SIG-M5 treated with dmso at 0.1 percent for 504 hours (cell line): ENCODE results near the gene CDR2.
A peak's percentile ranks its signal among the peaks of the same experiment; 100 is the strongest.
"Not testable (repeated sequence)": the region's sequence is repeated elsewhere in the genome, so short reads cannot be mapped to it uniquely, and the experiment has no call there.

Source experiments
- DNase-seq: peaks from one replicate; lab custom pipeline; 2025; ENCODE audit not compliant: unreplicated experiment; lab: John Stamatoyannopoulos, UW

CDR2 gene

DNA sequence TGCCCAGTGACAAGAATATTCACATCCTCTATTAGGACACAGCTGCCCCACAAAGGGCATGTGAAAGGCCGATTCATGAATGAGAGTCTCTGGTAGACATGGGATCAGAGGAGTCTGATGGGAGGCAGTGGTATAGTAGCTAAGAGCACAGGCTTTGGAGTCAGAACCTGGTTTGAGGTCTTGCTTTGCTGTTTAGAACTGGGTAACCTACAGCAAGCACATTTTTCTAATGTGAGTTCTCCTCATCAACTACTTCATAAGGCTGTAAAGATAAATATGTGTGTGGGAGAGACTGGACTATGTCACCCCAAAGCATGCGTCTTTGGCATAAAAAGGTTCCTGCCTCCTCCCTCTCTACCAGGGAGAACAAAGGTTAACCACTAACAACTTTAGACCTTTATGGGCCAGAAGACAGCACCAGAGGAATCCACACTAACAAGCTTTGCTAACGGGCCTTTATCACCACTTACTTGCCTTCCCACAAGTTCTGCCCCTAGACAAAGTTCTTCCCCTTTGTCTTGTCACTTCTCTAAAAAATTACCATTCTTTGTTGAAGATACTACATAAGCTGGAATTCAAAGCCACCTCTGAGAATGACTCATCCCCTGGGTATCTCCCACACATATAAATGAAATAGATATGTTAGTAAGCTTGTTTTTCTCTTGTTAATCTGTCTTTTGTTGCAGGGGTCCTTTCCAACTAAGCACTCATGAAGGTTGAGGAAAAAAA lies 21.1 kb downstream of the CDR2 start:
- DNase-seq: peak; percentile 93

DNA sequence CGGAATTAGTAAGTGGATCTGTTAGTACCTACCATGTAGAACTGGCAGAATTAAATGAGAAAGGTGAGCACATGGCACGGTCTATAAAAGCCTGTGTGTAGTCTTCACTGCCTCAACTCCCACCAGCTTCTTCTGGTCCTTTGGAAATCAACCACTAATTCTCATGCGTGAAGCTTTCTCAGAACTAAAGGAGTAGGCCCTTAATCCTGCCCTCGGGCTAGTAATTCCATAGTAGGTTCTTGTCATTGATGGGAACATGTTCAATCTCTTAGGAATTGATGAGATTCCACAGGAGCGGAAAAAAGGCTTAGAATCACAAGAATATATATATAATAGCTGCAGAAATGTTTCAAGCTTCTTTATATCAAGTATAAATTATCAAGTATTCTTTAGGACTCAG lies 21.7 kb downstream of the CDR2 start:
- DNase-seq: no peak

DNA sequence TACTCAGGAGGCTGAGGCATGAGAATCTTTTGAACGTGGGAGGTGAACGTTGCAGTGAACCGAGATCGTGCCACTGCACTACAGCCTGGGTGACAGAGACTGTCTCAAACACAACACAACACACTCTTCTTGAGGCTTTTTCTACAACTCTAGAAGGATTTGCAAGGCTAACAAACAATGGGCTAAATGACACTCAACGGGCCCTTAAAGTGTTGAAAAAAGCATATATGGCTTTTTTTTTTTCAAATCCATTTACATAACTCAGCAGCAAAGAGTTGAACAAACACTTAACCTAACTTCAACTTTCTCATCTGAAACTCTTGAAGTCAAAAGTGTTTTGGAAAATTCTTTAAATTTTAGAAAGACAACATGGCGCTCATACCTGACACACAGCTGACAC lies 22.3 kb downstream of the CDR2 start:
- DNase-seq: no peak

DNA sequence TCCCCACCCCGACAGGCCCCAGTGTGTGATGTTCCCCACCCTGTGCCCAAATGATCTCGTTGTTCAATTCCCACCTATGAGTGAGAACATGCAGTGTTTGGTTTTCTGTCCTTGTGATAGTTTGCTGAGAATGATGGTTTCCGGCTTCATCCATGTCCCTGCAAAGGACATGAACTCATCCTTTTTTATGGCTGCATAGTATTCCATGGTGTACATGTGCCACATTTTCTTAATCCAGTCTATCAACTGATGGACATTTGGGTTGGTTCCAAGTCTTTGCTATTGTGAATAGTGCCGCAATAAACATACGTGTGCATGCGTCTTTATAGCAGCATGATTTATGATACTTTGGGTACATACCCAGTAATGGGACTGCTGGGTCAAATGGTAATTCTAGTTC lies 23.4 kb downstream of the CDR2 start:
- not testable (repeated sequence) for DNase-seq

DNA sequence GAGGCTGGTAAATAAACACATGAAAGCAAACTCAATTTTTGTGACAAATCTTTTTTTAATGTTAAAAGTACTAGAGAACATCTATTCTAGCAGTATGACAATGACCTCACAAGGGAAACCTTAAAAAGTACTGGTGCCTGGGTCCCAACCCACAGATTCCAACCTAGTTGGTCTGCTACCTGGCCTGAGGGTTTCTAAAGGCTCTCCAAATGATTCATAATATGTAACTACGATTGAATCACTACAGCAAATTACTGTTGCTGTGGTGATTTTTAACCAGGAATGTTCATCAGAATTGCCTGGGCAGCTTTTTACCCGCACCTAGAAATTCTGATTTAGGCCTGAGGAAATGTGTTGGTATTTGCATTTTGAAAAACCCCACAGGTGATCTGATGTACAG lies 26.1 kb downstream of the CDR2 start:
- DNase-seq: no peak

DNA sequence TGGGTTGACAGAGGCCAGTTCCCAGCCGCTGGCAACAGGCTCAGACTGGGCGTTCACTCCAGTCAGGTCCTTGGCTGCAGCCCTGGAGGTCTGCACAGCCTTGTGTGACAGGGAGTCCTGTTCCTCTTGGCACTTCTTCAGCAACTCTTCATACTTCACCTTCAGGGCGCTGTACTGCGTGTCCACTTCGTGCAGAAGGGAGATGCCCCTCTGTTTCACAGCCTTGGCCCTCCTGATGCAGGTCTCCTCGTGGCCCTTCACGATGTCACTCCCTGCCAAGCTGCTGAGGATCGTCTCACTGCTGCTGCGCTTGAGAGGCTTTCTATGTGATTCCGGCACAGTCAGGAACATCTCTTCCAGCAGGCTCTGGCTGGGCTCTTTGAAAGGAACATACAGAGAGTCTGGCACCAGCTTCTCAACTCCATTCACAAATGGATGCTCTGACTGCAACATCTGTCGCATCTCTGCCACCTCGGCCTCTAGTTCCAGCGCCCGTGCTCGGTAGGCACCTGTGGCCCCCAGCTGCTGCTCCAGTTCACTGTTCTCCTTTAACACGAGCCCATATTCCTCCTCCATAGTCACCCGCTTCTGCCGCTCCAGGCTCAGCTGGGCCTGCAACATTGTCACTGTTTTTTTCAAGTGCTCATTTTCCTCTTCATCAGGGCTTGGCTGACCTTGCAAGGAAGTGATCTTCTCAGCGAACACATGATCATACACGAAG lies 27.2 kb downstream of the CDR2 start:
- no peak for DNase-seq

DNA sequence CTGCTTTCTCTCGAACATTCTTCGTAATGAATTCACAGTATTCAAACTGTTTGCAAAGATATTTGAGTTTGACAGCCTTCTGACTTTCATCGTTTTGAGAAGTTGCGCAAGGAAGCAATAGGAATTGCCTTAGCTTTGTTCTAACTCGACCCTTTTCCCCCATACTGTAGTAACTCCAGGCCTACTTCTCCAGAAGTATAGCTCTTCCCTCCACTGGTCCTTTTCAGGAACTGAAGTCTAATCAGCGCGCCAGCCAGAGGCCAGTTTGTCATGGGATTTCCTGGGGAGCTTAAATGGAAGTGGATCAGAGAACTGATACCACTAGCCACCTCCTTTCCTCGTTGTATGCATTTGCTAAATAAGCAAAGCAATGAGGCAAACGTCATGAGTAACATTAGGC lies 27.9 kb downstream of the CDR2 start:
- DNase-seq: no peak

DNA sequence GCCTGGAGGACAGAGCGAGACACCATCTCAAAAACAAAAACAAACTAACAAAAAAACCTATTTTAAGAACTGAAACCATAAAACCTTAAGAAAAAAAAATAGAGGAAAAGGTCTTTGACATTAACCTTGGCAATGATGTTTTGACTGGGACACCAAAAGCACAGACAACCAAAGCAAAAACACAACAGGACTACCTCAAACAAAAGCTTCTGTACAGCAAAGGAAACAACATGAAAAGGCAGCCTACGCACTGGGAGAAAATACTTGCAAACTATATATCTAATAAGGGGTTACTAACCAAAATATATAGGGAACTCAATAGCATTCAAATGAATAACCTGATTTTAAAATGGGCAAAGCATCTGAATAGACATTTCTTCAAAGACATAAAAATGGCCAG lies 32.3 kb downstream of the CDR2 start:
- no peak for DNase-seq

DNA sequence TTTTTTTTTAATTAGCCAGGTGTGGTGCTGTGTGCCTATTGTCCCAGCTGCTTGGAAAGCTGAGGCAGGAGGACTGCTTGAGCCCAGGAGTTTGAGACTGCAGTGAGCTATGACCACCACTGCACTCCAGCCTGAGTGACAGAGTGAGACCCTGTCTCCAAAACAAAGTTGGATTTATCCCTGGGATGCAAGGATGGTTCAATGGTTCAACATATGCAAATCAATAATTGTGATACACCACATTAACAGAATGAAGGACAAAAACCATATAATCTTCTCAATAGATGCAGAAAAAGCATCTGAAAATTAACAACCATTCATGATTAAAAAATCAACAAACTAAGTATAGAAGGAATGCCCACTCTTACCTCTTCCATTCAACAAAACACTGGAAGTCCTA lies 33.5 kb downstream of the CDR2 start:
- DNase-seq: no peak

DNA sequence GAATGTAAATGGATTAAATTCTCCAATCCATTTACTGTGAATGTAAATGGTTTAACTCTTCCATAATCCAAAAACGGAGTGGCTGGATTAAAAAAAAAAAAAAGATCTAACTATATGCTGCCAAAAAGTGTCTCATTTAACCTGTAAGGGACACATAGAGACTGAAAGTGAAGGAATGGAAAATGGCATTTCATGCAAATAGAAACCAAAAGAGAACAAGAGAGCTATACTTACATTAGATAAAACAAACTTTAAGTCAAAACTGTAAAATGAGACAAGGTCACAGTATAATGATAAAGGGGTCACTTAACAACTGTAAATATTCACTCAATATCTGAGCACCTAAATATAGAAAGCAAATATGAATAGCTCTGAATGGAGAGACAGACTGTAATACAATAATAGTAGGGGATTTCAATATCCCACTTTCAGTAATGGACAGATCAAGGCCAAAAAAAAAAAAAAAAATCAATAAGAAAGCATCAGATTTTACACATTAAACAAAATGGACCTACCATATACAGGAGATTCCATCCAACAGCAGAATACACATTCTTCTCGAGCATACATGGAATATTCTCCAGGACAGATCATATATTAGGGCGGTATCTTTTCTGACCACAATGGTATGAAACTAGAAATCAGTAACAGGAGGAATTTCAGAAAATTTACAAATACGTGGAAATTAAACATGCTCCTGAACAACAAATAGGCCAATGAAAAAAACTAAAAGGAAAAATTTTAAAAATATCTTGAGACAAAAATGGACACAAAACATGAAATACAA lies 36.4 kb downstream of the CDR2 start:
- DNase-seq: no peak

DNA sequence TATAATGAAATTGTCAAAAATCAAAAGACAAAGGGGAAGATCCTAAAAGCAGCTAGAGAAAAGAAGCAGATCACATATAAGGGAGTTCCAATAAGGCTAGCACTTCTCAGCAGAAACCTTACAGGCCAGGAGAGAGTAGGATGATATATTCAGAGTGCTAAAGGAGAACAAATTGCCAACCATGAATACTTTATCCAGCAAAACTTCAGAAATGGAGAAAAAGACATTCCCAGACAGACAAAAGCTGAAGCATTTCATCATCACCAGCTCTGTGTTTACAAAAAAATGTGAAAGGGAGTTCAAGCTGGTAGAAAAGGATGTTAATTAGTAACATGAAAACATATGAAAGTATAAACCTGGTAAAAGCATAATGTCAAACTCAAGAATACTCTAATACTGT lies 37.4 kb downstream of the CDR2 start:
- DNase-seq: no peak

DNA sequence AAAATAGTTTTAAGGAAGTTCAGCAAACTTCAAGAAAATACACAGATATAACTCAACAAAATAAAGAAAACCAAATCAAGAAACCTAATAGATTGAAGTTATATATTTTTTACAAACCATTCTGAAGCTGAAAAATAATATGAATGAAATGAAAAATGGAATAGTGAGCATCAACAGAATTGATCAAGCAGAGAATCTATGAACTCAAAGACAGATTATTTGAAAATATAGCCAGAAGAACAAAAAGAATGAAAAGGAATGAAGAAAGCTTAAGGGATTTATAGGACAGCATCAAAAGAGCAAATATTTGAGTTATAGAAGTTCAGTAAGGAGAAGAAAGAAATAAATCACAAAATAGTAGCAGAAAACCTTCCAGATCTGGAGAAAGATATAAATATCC lies 37.8 kb downstream of the CDR2 start:
- DNase-seq: no peak

DNA sequence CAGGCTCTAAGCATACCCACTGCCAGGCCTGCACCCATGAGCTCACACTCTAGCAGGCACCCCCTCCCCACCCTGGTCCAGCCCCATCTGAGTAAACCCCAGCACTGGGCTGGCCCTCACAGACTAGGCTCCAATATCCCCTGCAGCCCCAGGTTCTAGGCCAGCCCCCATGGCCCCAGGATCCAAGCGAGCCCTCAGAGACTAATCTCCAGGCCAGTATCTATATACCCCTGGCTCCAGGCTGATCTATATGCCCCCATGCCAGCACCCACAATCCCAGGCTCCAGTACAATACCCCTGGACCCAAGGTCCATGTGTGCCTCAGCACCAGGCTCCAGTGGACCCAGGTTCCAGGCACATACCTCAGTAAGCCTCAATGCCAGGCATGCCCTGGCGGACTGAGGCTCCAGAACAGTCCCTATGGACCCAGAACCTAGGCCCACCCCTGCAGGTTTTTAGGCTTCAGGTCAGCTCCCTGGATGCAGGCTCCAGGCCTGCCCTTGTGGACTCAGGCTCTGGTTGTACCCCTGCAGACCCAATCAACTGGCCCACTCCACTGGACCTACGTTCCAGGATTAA lies 38.7 kb downstream of the CDR2 start:
- no peak for DNase-seq

DNA sequence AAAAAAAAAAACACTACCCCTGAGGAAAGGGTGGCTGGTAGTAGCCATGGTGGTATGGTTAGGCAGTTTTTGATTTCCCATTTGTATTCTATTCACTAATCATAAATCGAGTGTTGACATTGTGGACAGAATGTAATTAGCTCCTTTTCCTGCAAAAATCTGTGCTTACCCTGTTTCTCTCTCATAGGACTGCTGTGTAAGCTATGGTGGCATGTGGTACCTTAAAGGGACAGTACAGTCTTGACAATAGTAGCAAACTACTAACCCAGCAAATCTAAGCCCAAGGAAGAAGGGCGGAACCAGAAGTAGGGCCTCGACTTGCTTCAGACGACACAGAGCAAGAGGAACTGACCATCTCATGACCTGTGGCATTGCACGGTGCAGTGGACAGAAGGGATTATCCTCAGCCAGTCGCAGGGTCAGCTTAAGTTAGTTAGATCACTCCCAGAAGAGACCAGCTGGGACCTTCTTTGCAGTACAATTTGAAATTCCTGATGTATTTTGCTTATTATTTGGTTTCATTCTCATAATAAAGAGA lies 40.9 kb downstream of the CDR2 start:
- no peak for DNase-seq

DNA sequence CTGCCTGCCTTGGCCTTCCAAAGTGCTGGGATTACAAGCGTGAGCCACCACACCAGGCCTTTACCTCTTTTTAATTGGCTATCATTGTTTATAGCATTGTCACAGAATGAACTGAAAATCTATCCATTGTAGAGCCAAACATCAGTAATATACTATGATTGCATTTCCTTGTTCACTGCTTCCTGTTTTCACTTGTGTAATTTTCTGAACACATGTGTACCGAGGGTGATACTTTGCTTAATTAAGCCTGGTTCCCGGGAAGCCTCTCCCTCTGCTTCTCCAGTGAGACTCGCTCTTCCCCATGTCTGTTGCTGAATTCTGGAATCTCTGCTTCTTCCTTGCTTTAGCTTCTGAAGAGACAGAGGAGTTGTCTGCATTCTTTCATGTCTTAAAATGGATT lies 44.1 kb downstream of the CDR2 start:
- DNase-seq: no peak

DNA sequence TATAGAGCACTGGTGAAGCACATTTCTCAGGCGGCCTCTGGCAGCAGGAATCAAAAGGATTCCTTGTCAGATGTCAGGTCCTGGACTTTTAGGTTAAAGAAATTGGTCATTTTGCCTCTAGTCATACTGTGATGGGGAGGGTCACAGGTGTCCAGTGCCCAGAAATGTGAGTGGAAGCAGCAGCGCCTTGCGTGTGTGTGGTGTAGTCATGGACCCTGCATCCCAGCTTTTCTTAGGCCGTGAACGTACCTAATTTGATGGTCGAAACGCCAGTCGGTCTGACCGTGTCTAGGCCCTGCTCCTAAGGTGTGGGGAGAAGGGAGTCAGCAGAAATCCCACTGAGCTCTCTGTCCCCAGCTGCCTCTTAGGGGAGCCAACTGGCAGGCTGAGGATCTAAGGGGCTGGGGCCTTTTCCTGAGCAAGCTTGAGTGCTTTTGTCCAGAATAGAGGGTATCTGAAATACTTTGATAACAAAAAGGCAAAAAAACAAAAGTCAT lies 45.2 kb downstream of the CDR2 start:
- no peak for DNase-seq

DNA sequence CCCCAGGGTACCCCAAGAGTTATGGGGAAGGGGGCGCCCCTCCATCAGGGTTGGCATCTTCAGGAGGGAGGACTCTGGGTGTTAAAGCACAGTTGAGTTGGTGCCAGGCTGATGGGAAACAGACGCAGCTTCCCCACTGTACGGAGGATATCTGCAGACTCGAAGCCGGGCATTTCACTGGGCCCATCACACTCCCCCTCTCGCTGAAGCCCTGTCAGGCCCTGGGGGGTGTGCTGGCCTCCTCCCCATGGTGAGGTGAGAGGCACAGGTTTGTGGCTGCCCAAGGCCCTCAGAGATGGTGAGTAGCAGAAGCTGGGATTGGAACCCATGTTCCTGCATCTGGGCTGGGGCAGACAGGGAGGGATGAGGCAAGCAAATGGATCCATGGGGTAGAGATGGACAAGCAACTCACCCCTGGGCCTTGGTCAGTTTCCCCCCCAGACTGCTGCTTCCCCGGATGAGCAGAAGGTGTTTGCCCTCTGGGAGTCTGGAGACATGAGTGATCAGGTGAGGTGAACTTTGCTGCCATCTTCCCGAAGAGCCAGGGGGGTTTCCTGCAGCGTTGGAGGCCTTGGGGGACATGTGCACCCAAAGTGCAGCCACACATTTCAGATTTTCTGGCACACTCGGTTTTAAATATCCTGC lies 46.2 kb downstream of the CDR2 start:
- DNase-seq: no peak

DNA sequence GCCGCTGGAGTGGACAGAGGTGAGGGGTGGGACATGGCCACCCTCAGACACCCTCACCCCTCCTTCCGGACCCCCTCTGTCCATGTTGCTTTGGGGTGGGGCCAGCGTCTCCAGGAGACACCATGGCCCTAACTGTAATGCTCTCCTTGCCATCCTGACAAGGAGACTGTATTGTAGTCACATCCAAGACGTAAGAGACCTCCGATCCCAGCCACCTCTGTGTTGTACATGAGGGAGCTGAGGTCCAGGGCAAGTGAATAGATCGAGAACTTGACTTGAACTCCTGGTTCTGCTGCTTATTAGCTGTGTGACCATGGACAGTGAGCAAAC lies 47.0 kb downstream of the CDR2 start:
- DNase-seq: no peak

DNA sequence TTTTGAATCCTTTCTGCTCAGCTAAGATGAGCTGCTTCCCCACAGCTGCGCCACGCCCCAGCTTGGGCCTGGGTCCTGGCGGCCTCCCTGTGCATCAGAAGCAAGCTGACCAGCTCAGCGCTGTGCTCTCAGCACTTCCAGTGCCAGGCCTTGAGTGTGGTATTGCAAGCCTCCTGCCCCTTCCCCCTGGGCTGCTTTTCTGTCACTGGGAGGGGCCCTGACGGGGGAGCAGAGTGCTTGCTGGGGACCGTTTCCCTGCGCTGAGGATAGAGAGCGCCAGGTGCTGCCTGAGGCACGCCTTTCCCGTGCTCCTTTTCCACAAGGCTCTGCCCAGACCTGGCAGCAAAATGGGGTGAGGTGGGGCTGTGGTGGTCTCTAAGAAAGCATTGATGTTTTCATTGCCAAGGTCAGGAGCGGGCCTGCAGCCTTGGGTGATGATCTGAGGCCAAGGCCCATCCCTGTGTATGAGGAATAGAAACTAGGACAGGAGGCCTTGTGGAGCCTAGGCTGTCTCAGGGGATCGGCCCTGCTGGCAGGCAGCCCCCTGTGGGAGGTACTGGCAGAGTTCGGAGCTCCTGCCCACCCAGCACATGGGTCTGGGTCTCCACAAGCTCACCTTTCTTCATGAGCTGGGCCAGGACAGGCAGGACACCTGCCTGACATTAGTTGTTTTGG lies 47.5 kb downstream of the CDR2 start:
- no peak for DNase-seq

DNA sequence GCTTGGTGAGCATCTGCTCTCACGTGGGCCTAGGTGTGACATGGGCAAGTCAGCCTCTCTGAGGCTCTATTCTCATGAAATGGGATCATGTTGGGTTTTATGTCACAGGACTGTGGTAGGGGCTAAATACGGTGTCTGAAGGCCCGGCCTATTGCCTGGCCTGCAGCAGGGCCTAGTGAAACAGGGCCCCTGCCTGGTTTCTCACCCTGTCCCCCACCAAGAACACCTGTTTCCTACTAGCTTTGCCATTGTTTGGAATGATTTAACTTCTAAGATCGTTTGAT lies 48.1 kb downstream of the CDR2 start:
- no peak for DNase-seq
